ENCODE results near the gene NRP1.

DNA sequence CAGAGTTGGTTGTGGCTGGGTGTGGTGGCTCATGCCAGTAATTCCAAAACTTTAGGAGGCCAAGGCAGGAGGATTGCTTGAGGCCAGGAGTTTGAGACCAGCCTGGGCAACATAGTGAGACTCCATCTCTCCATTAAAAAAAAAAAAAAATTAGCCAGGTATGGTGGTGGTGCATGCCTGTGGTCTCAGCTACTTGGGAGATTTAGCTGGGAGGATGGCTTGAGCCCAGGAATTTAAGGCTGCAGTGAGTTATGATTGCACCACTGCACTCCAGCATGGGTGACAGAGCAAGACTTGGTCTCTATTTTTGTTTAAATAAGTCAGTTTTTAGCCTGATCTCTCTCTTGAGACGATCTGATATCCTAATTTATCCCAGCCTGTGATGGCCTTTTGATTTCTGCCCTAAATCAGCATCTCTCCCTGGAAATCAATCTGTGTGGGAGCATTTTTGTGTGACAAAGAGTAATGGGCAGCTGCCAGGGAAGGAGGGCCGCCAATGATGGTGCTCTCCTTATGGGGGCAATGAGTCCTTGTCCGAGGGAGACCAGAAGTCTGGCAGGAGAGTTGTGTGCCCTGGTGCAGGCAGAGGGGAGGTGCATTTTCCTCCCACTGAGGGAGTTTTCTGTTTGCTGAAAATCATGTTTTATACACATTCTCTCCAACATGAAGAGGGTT lies 111.0 kb downstream of the NRP1 start:
- TF ChIP-seq NFIC (IDR thresholded peaks at IDR 0.05; ENCODE audit: borderline replicate concordance) (no peak), POLR2AphosphoS5 (IDR thresholded peaks at IDR 0.05; ENCODE audit: low read depth, low read length) (no peak), RAD21 (IDR thresholded peaks at IDR 0.05; ENCODE audit: low read length) (no peak), EP300 (IDR thresholded peaks at IDR 0.05; ENCODE audit: borderline replicate concordance in 1 of 2, low read depth in 1 of 2, low read length in 1 of 2) (no peak), YY1 (IDR thresholded peaks at IDR 0.05; ENCODE audit: low read depth) (no peak)
- TF ChIP-seq, protein P1, sequence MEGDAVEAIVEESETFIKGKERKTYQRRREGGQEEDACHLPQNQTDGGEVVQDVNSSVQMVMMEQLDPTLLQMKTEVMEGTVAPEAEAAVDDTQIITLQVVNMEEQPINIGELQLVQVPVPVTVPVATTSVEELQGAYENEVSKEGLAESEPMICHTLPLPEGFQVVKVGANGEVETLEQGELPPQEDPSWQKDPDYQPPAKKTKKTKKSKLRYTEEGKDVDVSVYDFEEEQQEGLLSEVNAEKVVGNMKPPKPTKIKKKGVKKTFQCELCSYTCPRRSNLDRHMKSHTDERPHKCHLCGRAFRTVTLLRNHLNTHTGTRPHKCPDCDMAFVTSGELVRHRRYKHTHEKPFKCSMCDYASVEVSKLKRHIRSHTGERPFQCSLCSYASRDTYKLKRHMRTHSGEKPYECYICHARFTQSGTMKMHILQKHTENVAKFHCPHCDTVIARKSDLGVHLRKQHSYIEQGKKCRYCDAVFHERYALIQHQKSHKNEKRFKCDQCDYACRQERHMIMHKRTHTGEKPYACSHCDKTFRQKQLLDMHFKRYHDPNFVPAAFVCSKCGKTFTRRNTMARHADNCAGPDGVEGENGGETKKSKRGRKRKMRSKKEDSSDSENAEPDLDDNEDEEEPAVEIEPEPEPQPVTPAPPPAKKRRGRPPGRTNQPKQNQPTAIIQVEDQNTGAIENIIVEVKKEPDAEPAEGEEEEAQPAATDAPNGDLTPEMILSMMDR (IDR thresholded peaks at IDR 0.05) = no peak
- TF ChIP-seq, protein P2, sequence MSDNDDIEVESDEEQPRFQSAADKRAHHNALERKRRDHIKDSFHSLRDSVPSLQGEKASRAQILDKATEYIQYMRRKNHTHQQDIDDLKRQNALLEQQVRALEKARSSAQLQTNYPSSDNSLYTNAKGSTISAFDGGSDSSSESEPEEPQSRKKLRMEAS (IDR thresholded peaks at IDR 0.05; ENCODE audit: low read depth) = no peak
- TF ChIP-seq, protein P3, sequence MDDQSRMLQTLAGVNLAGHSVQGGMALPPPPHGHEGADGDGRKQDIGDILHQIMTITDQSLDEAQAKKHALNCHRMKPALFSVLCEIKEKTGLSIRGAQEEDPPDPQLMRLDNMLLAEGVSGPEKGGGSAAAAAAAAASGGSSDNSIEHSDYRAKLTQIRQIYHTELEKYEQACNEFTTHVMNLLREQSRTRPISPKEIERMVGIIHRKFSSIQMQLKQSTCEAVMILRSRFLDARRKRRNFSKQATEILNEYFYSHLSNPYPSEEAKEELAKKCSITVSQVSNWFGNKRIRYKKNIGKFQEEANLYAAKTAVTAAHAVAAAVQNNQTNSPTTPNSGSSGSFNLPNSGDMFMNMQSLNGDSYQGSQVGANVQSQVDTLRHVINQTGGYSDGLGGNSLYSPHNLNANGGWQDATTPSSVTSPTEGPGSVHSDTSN (IDR thresholded peaks at IDR 0.05) = no peak

Measured in SK-N-SH (cell line).